Fibroblast of pulmonary artery (primary cell): ENCODE data around the gene MAP3K9.

Experiments
- DNase-seq: peaks from one replicate; pipeline ENCODE4 v3.0.0-alpha.2; 2010; ENCODE audit warnings: low read depth
- H3K4me3 ChIP-seq: replicated peaks from 2 replicates; pipeline ENCODE4 v1.5.1; 2011; ENCODE audit warnings: low read depth, mild to moderate bottlenecking, control low read depth, low read length, moderate library complexity
- CTCF ChIP-seq: IDR thresholded peaks from 2 replicates; pipeline ENCODE4 v1.5.1; 2011; ENCODE audit warnings: mild to moderate bottlenecking, control low read depth, low read length, inconsistent platforms; ENCODE audit errors: missing control alignments

MAP3K9 gene

GRCh38 chr14:70810621-70811020 lies 1.3 kb upstream of the MAP3K9 start:
- TF ChIP-seq CTCF, result no peak
- H3K4me3 ChIP-seq, result no peak overlapping the region
- no peak for DNase-seq

GRCh38 chr14:70808416-70809224 lies 693 bp downstream of the MAP3K9 start:
- TF ChIP-seq CTCF, result no peak
- no peak for DNase-seq
- H3K4me3 ChIP-seq, result peak overlapping the region; percentile 40

DNA sequence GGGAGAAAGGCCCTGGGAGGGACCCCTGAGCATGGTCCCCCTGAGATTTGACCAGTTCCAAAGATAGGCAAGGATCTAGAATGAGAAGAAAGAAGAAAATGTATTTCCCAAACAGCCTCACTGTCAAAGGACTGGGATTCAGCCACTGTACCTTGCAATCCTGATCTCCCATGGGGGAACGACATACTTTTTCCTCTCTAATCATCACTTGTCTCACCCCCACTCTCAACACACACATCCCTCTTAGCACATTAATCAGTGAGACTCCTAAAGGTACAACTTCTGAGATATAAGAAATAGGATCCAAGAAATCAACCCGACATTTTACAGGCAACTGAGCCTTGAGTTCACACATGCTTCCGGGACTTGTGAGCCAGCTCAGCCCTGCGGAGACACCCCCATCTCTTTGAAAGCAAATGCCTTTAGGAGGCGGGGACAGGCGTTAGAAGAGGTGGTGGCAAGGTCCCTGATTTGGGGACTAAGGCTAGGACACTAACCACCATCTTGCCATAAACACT lies 1.4 kb downstream of the MAP3K9 start:
- H3K4me3 ChIP-seq, result no peak overlapping the region
- TF ChIP-seq CTCF, result no peak
- DNase-seq, result no peak

DNA sequence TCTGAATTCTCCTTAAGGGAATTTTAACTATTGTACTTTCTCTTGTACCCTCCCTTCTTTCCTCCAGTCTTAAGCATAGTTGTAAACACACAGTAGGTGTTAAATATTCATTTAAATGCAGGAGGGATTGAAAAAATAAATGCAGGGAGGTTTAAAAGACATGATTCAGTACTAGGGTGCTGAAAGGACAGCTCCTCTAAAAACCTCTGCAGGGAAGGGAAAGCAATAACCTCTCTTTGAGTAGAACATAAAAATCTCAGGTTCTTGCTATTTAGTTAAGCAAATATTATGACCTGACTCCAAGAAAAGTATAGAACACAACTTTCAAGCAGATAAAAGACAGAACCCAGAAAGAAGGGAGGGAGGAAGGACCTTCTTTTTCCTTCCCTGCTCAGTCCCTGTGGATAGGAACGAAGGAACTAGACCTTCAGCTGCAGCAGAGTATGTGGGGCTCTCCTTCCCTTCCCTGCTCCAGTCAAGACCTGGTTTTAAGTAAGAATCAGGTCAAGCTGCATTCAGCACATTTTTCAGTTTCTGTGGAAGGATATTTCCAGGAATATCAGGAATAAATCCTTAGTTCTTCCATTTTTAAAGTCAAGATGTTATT lies 4.7 kb downstream of the MAP3K9 start:
- TF ChIP-seq CTCF, result no peak
- no peak overlapping the region for H3K4me3 ChIP-seq
- DNase-seq, result peak; percentile 26

DNA sequence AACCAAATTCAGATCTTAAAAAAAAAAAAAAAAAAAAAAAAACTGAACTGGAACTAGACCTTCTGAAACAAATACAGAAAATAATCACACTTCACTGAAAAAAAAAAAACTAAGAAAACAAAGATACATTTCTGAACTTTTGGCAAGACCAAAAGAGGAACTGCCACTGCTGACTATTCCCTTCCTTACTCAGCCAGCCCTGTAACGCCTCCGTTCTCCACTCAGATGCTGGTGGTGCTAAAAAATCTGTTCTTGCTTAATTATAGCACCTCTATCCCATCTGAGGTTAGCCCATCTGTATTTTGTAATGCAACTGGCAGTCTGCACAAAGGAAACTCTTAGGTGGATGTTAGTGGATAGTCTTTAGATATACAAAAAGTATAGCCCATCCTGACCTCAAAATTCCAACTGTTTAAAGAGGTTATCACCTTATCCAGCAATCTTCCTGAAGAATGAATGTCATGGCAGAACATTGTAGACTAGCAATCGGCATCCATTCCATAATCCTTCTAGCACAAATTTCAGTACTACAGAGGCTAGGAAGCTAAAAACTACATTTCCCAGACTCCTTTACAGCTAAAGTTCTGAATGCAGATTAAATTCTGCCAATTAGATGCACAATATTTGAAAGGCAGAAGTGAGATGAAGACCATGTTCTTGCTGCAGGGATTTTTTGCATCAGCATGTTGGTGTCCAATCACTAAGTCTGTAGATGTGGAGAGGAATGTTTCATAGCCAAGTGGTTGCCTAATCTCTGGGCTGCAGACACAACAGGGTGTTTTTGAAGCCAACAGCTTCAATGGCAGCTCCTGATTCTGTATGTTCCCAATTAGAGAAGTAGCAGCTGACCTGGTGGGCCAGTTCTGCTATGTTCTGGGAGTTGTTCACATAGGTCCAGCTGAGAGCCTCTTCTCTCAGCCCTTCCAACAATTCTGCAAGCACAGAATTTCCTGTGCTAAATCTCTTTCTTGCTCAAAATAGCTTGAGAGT lies 5.7 kb downstream of the MAP3K9 start:
- no peak for TF ChIP-seq CTCF
- DNase-seq, result no peak

GRCh38 chr14:70802379-70802778 lies 6.9 kb downstream of the MAP3K9 start:
- TF ChIP-seq CTCF, result no peak
- DNase-seq, result no peak
- H3K4me3 ChIP-seq, result no peak overlapping the region

More for the DNA sequence above, 5.7 kb downstream of the MAP3K9 start:
- H3K4me3 ChIP-seq, result no peak overlapping the region
